Trophoblast cell (in vitro differentiated cells and primary cell): ENCODE measurements around the gene NFIX.

Experiments
- DNase-seq, 2 donors: peaks; one replicate each; pipeline ENCODE4 v3.0.0-alpha.2; 2016
- H2AFZ ChIP-seq: 2 replicates; pipeline ENCODE4 v1.6.1; 2013; ENCODE audit warnings: low read length, moderate library complexity, mild to moderate bottlenecking; ENCODE audit not compliant: insufficient read depth, poor library complexity
- H2AK5ac ChIP-seq: 2 replicates; pipeline ENCODE4 v1.6.1; 2013; ENCODE audit warnings: mild to moderate bottlenecking, low read length
- H2BK120ac ChIP-seq: 2 replicates; pipeline ENCODE4 v1.6.1; 2013; ENCODE audit warnings: low read length, mild to moderate bottlenecking, moderate library complexity; ENCODE audit not compliant: insufficient read depth, poor library complexity
- H2BK12ac ChIP-seq: 2 replicates; pipeline ENCODE4 v1.6.1; 2013; ENCODE audit warnings: mild to moderate bottlenecking, low read length, moderate library complexity
- H2BK5ac ChIP-seq: 2 replicates; pipeline ENCODE4 v1.6.1; 2013; ENCODE audit warnings: low read length, low read depth, moderate library complexity, mild to moderate bottlenecking; ENCODE audit not compliant: poor library complexity
- H3K14ac ChIP-seq: 2 replicates; pipeline ENCODE4 v1.6.1; 2013; ENCODE audit warnings: mild to moderate bottlenecking, low read length
- H3K18ac ChIP-seq: 2 replicates; pipeline ENCODE4 v1.6.1; 2013; ENCODE audit warnings: mild to moderate bottlenecking, low read length
- H3K23ac ChIP-seq: 2 replicates; pipeline ENCODE4 v1.6.1; 2013; ENCODE audit warnings: low read length
- H3K27ac ChIP-seq: 2 replicates; pipeline ENCODE4 v1.5.1; 2013; ENCODE audit warnings: low read depth, mild to moderate bottlenecking, inconsistent platforms, low read length, moderate library complexity
- H3K27me3 ChIP-seq: 2 replicates; pipeline ENCODE4 v1.6.1; 2013; ENCODE audit warnings: inconsistent platforms, mild to moderate bottlenecking, low read length, moderate library complexity; ENCODE audit not compliant: insufficient read depth
- H3K36me3 ChIP-seq, 2 experiments: 1 replicate in 1 of 2; 2 replicates in 1 of 2; pipeline ENCODE4 v1.6.1; 2013; ENCODE audit warnings: low read length in 2 of 2, mild to moderate bottlenecking in 2 of 2, moderate library complexity in 1 of 2; ENCODE audit not compliant: insufficient read depth in 2 of 2, control insufficient read depth in 1 of 2
- H3K4ac ChIP-seq: 2 replicates; pipeline ENCODE4 v1.6.1; 2013; ENCODE audit warnings: low read depth, mild to moderate bottlenecking, low read length, moderate library complexity
- H3K4me1 ChIP-seq, 2 experiments: 1 replicate in 1 of 2; 2 replicates in 1 of 2; pipeline ENCODE4 v1.6.1; 2013; ENCODE audit warnings: low read length in 2 of 2, mild to moderate bottlenecking in 2 of 2, moderate library complexity in 1 of 2; ENCODE audit not compliant: insufficient read depth in 2 of 2, control insufficient read depth in 1 of 2
- H3K4me2 ChIP-seq: 2 replicates; pipeline ENCODE4 v1.6.1; 2013; ENCODE audit warnings: inconsistent platforms, mild to moderate bottlenecking, low read length, moderate library complexity
- H3K4me3 ChIP-seq: 2 replicates; pipeline ENCODE4 v1.5.1; 2013; ENCODE audit warnings: mild to moderate bottlenecking, low read depth, low read length, inconsistent platforms
- H3K79me1 ChIP-seq: one replicate; pipeline ENCODE4 v1.6.1; 2013; ENCODE audit warnings: low read length
- H3K79me2 ChIP-seq: 2 replicates; pipeline ENCODE4 v1.6.1; 2013; ENCODE audit warnings: low read length, mild to moderate bottlenecking; ENCODE audit not compliant: control insufficient read depth, insufficient read depth, poor library complexity
- H3K9ac ChIP-seq: 2 replicates; pipeline ENCODE4 v1.6.1; 2013; ENCODE audit warnings: mild to moderate bottlenecking, low read length
- H3K9me3 ChIP-seq: 2 replicates; pipeline ENCODE4 v1.6.1; 2013; ENCODE audit warnings: low read depth, mild to moderate bottlenecking, control low read depth, inconsistent platforms, low read length; ENCODE audit not compliant: insufficient read depth
- H4K12ac ChIP-seq: 2 replicates; pipeline ENCODE4 v1.6.1; 2013; ENCODE audit warnings: low read depth, mild to moderate bottlenecking, low read length, moderate library complexity
- H4K8ac ChIP-seq: 2 replicates; pipeline ENCODE4 v1.6.1; 2013; ENCODE audit warnings: low read depth, mild to moderate bottlenecking, low read length, moderate library complexity
- H4K91ac ChIP-seq: one replicate; pipeline ENCODE4 v1.6.1; 2013; ENCODE audit warnings: low read depth, mild to moderate bottlenecking, low read length, moderate library complexity
- WGBS: extraction: QIAGEN DNeasy Blood & Tissue Kit; methylation state at CpG from one replicate; pipeline ENCODE4 v1.1.7; 2013; ENCODE audit warnings: missing lambda C conversion rate; ENCODE audit not compliant: insufficient read length, insufficient coverage; ENCODE audit errors: extremely low coverage; 5-methylcytosine and 5-hydroxymethylcytosine counted together

The NFIX gene

GRCh38 chr19:13017306-13018034, 22.2 kb downstream of the NFIX start:
- Histone ChIP-seq H4K8ac (no peak overlapping the region), H2AFZ (no peak overlapping the region), H2AK5ac (no peak overlapping the region), H3K4me3 (no peak overlapping the region), H3K9me3 (no peaks in the 10 kb centered on the region), H3K79me2 (no peaks in the 10 kb centered on the region), H3K27ac (no peak overlapping the region), H3K18ac (no peak overlapping the region), H3K4me1 (no peaks in the 10 kb centered on the region), H2BK120ac (no peak overlapping the region), H3K23ac (no peak overlapping the region), H3K79me1 (no peaks in the 10 kb centered on the region), H3K4ac (no peak overlapping the region), H4K91ac (no peak overlapping the region), H3K4me2 (no peak overlapping the region), H3K36me3 (no peaks in the 10 kb centered on the region), H3K9ac (no peak overlapping the region), H2BK5ac (no peak overlapping the region), H2BK12ac (no peak overlapping the region), H4K12ac (no peak overlapping the region), H3K14ac (no peak overlapping the region), H3K27me3 (peaks cover 87% of the 10 kb centered on the region)
- WGBS, result no CpG with 5 or more reads among the region's 14 CpGs
- no peak for DNase-seq

- Histone ChIP-seq H3K4me1 (no peaks in the 10 kb centered on the region), H3K79me2 (no peaks in the 10 kb centered on the region), H3K27ac (no peak overlapping the region), H4K8ac (no peak overlapping the region), H4K91ac (no peak overlapping the region), H2AK5ac (no peak overlapping the region), H3K9me3 (no peaks in the 10 kb centered on the region), H4K12ac (no peak overlapping the region), H2BK12ac (no peak overlapping the region), H3K9ac (no peak overlapping the region), H3K23ac (no peak overlapping the region), H2AFZ (no peak overlapping the region), H3K36me3 (no peaks in the 10 kb centered on the region), H3K14ac (no peak overlapping the region), H2BK120ac (no peak overlapping the region), H3K4me2 (no peak overlapping the region), H2BK5ac (no peak overlapping the region), H3K18ac (no peak overlapping the region), H3K79me1 (no peaks in the 10 kb centered on the region), H3K4ac (no peak overlapping the region), H3K4me3 (no peak overlapping the region), H3K27me3 (peaks cover 87% of the 10 kb centered on the region)
- DNase-seq, result no peak
- WGBS, result no CpG with 5 or more reads among the region's 21 CpGs
These were observed 23.0 kb downstream of the NFIX start for GRCh38 chr19:13018035-13018914.

GRCh38 chr19:13019332-13019731, 24.1 kb downstream of the NFIX start:
- H4K8ac ChIP-seq, result no peak overlapping the region
- H3K9ac ChIP-seq, result no peak overlapping the region
- H3K27ac ChIP-seq, result no peak overlapping the region
- H2AFZ ChIP-seq, result no peak overlapping the region
- H2AK5ac ChIP-seq, result no peak overlapping the region
- H2BK5ac ChIP-seq, result no peak overlapping the region
- WGBS, result no CpG with 5 or more reads among the region's 4 CpGs
- H3K79me1 ChIP-seq, result no peaks in the 10 kb centered on the region
- H3K4me2 ChIP-seq, result no peak overlapping the region
- H3K79me2 ChIP-seq, result no peaks in the 10 kb centered on the region
- no peaks in the 10 kb centered on the region for H3K36me3 ChIP-seq
- H4K12ac ChIP-seq, result no peak overlapping the region
- H3K23ac ChIP-seq, result no peak overlapping the region
- H3K14ac ChIP-seq, result no peak overlapping the region
- no peak overlapping the region for H2BK12ac ChIP-seq
- no peak overlapping the region for H3K4ac ChIP-seq
- no peaks in the 10 kb centered on the region for H3K4me1 ChIP-seq
- no peak overlapping the region for H3K18ac ChIP-seq
- no peak overlapping the region for H3K4me3 ChIP-seq
- no peaks in the 10 kb centered on the region for H3K9me3 ChIP-seq
- no peak overlapping the region for H4K91ac ChIP-seq
- no peak for DNase-seq
- no peak overlapping the region for H2BK120ac ChIP-seq
- peaks cover 82% of the 10 kb centered on the region for H3K27me3 ChIP-seq

- Histone ChIP-seq H3K9me3 (peaks cover 2% of the 10 kb centered on the region), H3K4me1 (no peaks in the 10 kb centered on the region), H2BK12ac (no peak overlapping the region)
These were observed 24.7 kb downstream of the NFIX start for GRCh38 chr19:13020002-13020414.

More at GRCh38 chr19:13020002-13020414, 24.7 kb downstream of the NFIX start:
- Histone ChIP-seq H3K4me2 (no peak overlapping the region), H3K27ac (no peak overlapping the region), H3K79me2 (no peaks in the 10 kb centered on the region), H3K9ac (no peak overlapping the region), H3K4ac (no peak overlapping the region), H3K27me3 (peaks cover 82% of the 10 kb centered on the region), H3K4me3 (no peak overlapping the region), H3K23ac (no peak overlapping the region), H2AFZ (no peak overlapping the region), H3K36me3 (no peaks in the 10 kb centered on the region), H3K18ac (no peak overlapping the region), H4K12ac (no peak overlapping the region), H2AK5ac (no peak overlapping the region), H2BK5ac (no peak overlapping the region), H2BK120ac (no peak overlapping the region), H3K14ac (no peak overlapping the region), H4K91ac (no peak overlapping the region), H4K8ac (no peak overlapping the region), H3K79me1 (no peaks in the 10 kb centered on the region)
- no peak for DNase-seq
- WGBS, result no CpG with 5 or more reads among the region's 7 CpGs
